Ascending aorta (tissue), 2 donors: ENCODE data around the gene UBE2Z. TPM values are rescaled to one million over a fixed set of nuclear protein-coding genes. Genes with fewer than 3 reads are reported as not detected.

ENCODE experiments used
- DNase-seq, 2 donors: peaks; one replicate each; pipeline ENCODE4 v3.0.0-alpha.2; 2019; ENCODE audit warnings: low spot score in 2 of 2
- H3K27ac ChIP-seq, 2 donors: fragments of 200-600 bp; sonication (generic); one replicate each; pipeline ENCODE4 v1.5.1; 2016 to 2017; ENCODE audit warnings: mild to moderate bottlenecking in 1 of 2
- H3K27me3 ChIP-seq: fragments of 200-600 bp; sonication (generic); one replicate; pipeline ENCODE4 v1.5.1; 2017
- H3K36me3 ChIP-seq, 2 donors: fragments of 200-600 bp; sonication (generic); one replicate each; pipeline ENCODE4 v1.5.1; 2016
- H3K4me1 ChIP-seq, 2 donors: fragments of 200-600 bp; sonication (generic); one replicate each; pipeline ENCODE4 v1.5.1; 2016 to 2017; ENCODE audit warnings: mild to moderate bottlenecking in 1 of 2
- H3K4me3 ChIP-seq, 2 donors: fragments of 200-600 bp; sonication (generic); one replicate each; pipeline ENCODE4 v1.5.1; 2016 to 2017; ENCODE audit warnings: mild to moderate bottlenecking in 1 of 2
- H3K9me3 ChIP-seq, 2 donors: fragments of 200-600 bp; sonication (generic); one replicate each; pipeline ENCODE4 v1.5.1; 2016
- CTCF ChIP-seq, 3 experiments: fragments of 200-600 bp in 2 of 3; fragments of 450-650 bp in 1 of 3; sonication (generic) in 2 of 3; IDR thresholded peaks; one replicate each; pipeline ENCODE4 v1.5.1; 2016 to 2019; ENCODE audit warnings: antibody characterized with exemption in 3 of 3, mild to moderate bottlenecking in 1 of 3, moderate library complexity in 1 of 3
- intact Hi-C: fragments of 100-400 bp; cut with DNase I; formaldehyde crosslinking; loops from one replicate; pipeline ENCODE4 v1.15.1; 2023
- total RNA-seq: library from RNA; depleted of rRNA; stranded (reverse); fragments of >200 nt; gene quantifications from one replicate; pipeline ENCODE4 v1.1.0, GENCODE V29; 2016

The UBE2Z gene
- total RNA-seq, 1 donor from 2014 or later = 68.8 TPM

- TF ChIP-seq CTCF (IDR thresholded peaks at IDR 0.05) = no peak
- DNase-seq = no peak
- no peaks in the 10 kb centered on the region for H3K27me3 ChIP-seq
- no peaks in the 10 kb centered on the region for H3K9me3 ChIP-seq
- no peak overlapping the region for H3K27ac ChIP-seq
- intact Hi-C loops = no loop called here
- peaks cover 0 to 3% of the 10 kb centered on the region in 2 donors for H3K4me1 ChIP-seq
- no peaks in the 10 kb centered on the region for H3K36me3 ChIP-seq
- H3K4me3 ChIP-seq = no peak overlapping the region
Measured at GRCh38 chr17:48970224-48970623, 62.0 kb downstream of the UBE2Z start.

DNA sequence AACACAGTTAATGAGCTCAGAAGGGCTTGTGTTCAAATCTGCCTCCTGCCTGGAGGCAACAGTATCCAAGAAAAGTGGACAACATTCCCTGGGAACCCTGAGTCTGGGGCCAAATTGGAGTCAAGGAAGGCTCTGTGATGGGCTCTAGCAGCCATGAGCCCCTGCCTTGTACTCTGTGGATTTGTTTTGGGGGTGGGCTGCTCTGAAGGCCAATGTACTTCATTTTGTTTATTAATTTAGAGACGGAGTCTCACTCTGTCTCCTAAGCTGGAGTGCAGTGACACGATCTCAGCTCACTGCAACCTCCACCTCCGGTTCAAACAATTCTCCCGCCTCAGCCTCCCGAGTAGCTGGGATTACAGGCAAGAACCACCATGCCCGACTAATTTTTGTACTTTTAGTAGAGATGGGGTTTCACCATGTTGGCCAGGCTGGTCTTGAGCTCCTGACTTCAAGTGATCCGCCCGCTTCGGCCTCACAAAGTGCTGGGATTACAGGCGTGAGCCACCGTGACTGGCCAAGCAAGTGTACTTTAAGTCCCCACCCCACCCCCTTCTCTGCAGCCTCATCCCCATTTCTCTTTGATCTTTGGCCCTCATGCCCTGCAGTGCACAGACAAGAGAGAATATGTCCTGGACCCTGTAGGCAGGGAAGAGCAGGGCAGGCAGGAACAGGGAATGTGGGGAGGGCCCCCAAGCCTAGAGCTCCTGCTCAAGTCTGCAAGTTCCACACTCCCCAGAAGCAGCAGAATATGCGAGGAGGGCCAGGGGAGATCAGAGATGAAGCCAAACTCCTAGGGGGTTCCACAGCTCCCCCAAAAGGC, 62.9 kb downstream of the UBE2Z start:
- Histone ChIP-seq H3K27ac (no peak overlapping the region), H3K36me3 (no peaks in the 10 kb centered on the region), H3K4me1 (peaks cover 0 to 3% of the 10 kb centered on the region in 2 donors), H3K4me3 (no peak overlapping the region), H3K27me3 (no peaks in the 10 kb centered on the region), H3K9me3 (no peaks in the 10 kb centered on the region)
- DNase-seq = no peak
- no peak for TF ChIP-seq CTCF (IDR thresholded peaks at IDR 0.05)
- intact Hi-C loops = no loop called here

DNA sequence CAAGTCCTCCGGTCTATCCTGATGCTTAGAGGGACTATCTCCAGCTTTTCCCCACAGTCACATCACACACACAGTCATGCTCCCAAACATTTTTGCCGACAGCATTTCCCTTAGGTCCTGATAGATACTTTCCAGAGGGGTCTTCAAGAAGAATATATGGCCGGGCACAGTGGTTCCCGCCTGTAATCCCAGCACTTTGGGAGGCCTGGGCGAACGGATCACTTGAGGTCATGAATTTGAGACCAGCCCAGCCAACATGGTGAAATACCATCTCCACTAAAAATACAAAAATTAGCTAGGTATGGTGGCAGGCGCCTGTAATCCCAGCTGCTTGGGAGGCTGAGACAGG, 64.5 kb downstream of the UBE2Z start:
- DNase-seq = no peak
- Histone ChIP-seq H3K36me3 (no peaks in the 10 kb centered on the region), H3K9me3 (no peaks in the 10 kb centered on the region), H3K27me3 (no peaks in the 10 kb centered on the region), H3K27ac (no peak overlapping the region), H3K4me1 (peaks cover 0 to 3% of the 10 kb centered on the region in 2 donors), H3K4me3 (no peak overlapping the region)
- TF ChIP-seq CTCF (IDR thresholded peaks at IDR 0.05) = no peak
- intact Hi-C loops = no loop called here

GRCh38 chr17:48973806-48974205, 65.6 kb downstream of the UBE2Z start:
- H3K27ac ChIP-seq = no peak overlapping the region
- intact Hi-C loops = no loop called here
- TF ChIP-seq CTCF (IDR thresholded peaks at IDR 0.05) = no peak
- H3K27me3 ChIP-seq = no peaks in the 10 kb centered on the region
- no peaks in the 10 kb centered on the region for H3K36me3 ChIP-seq
- H3K4me1 ChIP-seq = peaks cover 0 to 3% of the 10 kb centered on the region in 2 donors
- DNase-seq = no peak
- no peaks in the 10 kb centered on the region for H3K9me3 ChIP-seq
- H3K4me3 ChIP-seq = no peak overlapping the region

Other genes starting within 250 kb of the UBE2Z start
- gene PRAC1, start 185.9 kb upstream of the UBE2Z start, total RNA-seq = not detected
- not detected for gene PRAC2, start 185.2 kb upstream of the UBE2Z start, total RNA-seq
- gene HOXB13, start 179.7 kb upstream of the UBE2Z start, total RNA-seq = not detected
- not detected for gene TTLL6, start 91.2 kb upstream of the UBE2Z start, total RNA-seq
- 34.9 TPM for gene CALCOCO2, start 77.4 kb upstream of the UBE2Z start, total RNA-seq
- 173 TPM for gene ATP5MC1, start 15.6 kb upstream of the UBE2Z start, total RNA-seq
- gene SNF8, start 36.4 kb downstream of the UBE2Z start, total RNA-seq = 36.5 TPM
- gene GIP, start 60.2 kb downstream of the UBE2Z start, total RNA-seq = not detected
- gene IGF2BP1, start 89.0 kb downstream of the UBE2Z start, total RNA-seq = not detected
- not detected for gene B4GALNT2, start 224.4 kb downstream of the UBE2Z start, total RNA-seq